Measurements from ENCODE around the gene ARL15.

DNA sequence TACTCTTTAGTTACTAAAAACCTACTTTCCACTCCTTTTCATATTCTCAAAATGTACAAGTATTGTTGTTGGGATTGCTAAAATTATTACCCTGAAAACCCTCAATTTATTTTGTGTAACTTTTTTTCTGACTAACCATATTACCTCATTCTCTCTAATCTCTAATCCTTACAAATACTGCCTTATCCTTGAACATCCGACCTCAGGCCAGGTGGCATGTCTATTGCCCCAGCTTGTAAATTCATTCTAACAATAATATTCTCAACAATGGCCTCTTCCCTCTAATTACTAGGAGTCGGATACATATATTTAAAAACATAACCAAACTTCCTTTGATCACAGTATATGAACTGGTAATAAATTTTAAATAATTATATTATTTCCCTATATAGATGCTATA is 25.8 kb downstream of the ARL15 start:
- TF ChIP-seq EZH2 (IDR thresholded peaks at IDR 0.05; ENCODE audit: insufficient read depth, poor library complexity, severe bottlenecking) (no peak), EZH2phosphoT487 (IDR thresholded peaks at IDR 0.05; ENCODE audit: insufficient read depth, low read depth) (no peak)
